NCI-H446 (cell line): ENCODE results near the gene FBXL13.
A peak's percentile ranks its signal among the peaks of the same experiment; 100 is the strongest.
"Not testable (repeated sequence)": the region's sequence is repeated elsewhere in the genome, so short reads cannot be mapped to it uniquely, and the experiment has no call there.

Source experiments
- DNase-seq, 2 experiments: peaks; one replicate each; lab custom pipeline; 2025; lab: John Stamatoyannopoulos, UW

The FBXL13 gene

DNA sequence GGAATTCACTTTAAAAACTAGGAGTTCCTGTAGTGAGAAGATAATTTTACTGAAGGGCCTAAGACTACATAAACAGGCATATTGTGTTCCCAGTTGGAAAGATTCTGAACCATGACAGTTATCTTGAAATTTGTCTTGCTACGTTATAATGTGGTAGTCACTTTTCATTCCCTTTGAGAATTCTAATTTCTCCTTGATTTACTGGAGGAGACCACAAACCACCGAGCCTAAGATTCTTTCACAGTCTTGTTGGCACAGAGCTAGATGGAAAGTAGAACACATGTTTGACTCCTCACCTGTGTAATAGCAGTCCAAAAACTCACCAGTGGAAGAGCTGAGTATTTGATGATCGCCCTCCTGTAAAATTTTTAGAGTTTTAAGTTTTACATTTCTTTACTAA, 5.2 kb upstream of the FBXL13 start:
- DNase-seq = no peak

DNA sequence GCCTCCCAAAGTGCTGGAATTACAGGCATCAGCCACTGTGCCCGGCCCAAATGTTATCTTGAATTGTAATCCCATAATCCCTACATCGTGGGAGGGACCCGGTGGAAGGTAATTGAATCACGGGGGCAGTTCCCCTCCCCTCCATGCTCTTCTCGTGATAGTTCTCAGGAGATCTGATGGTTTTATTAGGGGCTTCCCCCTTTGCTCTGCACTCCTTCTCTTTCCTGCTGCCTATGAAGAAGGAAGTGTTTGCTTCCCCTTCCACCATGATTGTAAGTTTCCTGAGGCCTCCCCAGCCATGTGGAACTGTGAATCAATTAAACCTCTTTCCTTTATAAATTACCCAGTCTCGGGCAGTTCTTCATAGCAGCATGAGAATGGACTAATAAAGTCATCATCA, 3.6 kb upstream of the FBXL13 start:
- DNase-seq = not testable (repeated sequence)

DNA sequence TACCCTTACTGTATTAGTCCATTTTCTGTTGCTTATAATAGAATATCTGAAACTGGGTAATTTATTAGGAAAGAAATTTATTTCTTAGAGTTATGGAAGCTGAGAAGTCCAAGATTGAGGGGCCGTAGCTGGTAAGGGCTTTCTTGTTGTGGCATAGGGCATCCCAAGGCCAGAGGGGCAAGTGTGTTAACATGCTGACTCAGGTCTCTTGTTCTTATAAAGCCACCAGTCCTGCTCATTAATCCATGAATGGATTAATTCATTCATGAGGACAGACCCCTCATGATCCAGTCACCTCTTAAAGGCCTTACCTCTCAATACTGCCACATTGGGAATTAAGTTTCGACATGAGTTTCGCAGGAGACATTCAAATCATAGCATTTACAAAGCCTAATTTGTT, 2.7 kb upstream of the FBXL13 start:
- no peak for DNase-seq

DNA sequence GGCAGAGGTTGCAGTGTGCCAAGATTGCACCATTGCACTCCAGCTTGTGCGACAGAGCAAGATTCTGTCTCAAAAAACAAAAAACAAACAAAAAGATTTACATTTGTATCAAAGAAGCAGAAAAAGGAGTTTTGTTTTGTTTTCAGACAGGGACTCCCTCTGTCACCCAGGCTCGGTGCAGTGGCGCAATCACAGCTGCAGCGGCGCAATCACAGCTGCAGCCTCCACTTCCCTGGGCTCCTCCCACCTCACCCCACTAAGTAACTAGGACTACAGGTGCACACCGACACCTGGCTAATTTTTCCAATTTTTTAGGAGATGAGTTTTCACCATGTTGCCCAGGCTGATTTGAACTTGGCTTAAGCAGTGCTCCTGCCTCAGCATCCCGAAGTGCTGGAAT, 2.2 kb upstream of the FBXL13 start:
- DNase-seq = no peak

DNA sequence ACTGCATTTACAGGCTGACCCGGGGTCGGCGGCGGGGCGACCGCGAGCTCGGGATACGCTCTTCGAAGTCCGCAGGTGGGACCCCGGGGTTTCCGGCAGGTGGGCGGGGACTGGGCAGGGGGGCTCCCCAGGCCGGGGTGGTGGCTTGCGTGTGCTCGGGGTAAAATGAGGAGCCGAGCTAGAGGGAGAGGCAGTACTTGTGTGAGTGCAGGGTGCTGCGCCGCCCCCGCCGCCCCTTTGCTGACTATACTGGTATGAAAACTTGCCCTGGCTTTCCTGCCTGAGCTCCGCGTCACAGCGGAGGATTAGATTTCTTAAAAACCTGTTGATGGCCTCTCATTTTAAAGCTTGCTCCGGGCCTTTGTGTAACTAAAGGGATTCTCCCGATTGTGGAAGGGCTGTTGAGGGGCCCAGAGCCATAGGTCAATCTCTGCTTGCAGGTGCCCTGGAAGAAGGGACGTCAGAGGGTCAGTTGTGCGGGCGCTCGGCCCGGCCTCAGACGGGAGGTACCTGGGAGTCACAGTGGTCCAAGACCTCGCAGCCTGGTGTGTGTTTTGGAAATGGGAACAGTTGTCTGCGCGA, 832 bp upstream of the FBXL13 start:
- no peak for DNase-seq

DNA sequence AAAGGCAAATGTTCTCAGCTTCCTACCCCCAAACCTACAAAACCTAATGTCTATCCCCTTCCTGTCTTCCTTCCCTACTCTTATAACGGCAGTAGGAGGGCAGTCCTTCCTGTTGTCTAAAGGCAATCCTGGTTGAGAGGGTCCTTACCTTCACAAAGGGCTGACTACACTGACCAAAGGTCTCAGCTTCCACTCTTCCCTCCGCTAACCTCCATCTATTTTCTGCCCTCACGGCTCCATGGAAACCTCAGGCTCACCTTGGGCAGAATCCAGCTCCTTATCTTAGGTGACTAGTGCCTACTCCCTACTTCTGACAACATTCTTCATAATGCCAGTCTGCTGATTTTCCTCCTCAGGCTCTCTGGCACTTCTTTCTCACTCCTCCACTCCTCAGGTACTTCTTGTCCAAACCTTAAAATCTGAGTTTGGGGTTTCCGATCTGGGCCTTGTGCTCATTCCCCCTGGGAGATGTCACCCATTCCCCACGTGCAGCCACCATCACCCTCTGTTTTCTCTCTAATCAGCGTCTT, 542 bp downstream of the FBXL13 start:
- DNase-seq = no peak

DNA sequence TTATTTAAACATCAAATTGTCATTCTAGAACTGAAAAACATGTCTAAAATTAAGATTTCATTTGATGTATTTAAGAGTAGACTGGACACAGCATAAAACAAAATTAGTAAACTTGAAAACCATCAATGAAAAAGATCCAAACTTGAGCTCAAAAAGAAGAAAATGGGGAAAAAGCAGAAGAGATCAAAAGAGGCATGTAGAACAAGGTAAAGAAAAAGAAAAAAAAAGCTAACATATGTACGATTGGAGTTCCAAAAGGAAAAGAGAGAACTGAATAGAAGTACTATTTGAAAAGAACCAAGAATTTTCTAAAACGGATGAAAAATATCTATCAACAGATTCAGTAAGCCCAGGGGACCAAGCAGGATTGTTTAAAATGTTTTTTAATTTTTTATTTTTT, 3.6 kb downstream of the FBXL13 start:
- no peak for DNase-seq

DNA sequence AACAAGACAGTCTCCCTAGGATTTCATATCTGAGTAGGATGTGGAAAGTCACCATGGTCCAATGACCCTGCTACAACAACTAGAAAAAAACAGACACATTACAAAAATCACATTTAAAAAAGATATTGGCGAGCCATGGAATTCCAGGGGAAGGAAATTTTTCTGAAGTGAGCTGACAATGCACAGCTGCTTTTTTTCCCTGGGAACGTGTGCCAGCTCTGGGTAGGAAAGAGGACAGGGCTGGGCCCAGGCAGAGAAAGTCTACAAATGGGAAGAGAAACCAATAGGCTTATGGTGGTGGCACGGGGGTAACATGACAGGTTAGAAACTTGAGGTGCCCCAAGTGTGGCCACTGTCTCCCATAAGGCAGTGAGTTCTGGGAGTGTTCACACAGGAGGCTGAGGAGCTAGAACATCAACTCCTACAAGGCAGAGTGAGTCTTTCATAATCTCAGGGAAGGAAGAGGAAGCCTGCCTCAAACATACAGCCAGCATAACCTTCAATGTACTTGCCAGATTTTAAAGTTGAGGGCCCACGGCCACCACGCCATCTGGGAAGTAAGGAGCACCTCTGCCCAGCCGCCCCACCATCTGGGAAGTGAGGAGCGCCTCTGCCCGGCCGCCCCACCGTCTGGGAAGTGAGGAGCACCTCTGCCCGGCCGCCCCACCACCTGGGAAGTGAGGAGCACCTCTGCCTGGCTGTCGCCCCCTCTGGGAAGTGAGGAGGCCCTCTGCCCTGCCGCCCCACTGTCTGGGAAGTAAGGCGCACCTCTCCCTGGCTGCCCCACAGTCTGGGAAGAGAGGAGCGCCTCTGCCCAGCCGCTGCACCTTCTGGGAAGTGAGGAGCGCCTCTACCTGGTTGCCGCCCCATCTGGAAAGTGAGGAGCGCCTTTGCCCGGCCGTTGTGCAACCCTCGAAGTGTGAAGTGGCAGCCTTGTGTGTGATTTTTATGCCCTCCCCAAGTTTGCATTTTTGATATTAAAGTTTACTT, 5.9 kb downstream of the FBXL13 start:
- no peak for DNase-seq

DNA sequence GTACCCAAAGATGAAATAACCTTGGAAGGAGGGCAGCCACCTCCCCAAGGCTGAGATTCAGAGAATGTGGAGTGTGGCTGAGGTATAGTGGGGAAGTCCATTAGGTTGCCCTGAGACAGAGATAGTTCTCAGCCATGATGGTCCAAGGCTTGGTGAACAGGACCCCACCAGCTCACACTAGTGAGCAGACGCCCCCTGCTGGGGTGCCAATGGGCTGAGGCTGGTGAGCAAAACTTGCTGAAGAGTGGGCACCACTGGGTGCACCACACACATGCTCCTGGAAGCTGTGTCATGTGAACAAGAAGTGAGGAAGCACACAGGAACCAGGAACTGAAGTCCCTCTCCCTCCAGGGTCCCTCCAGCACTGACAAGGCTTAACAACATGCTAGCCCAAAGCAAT, 8.9 kb downstream of the FBXL13 start:
- DNase-seq = peak in 1 of 2 experiments; percentile 59

DNA sequence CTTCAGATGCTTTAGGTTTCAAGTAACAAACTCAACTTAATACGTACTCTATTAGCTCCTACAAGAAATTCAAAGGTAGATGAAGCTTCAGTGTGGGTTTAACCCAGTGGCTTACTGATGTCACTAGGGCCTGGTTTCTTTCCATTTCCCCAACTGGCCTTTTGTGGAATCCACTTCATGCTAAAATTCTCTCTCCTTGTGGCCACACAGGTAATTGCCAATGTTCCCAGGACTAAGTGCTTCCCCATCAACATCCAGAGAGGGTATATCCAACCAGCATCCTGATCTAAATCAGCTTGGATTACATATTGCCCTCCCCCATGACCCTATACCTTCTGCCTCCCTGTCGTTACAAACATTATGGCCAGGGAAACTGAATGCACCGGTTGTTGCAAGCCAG, 10.7 kb downstream of the FBXL13 start:
- no peak for DNase-seq

DNA sequence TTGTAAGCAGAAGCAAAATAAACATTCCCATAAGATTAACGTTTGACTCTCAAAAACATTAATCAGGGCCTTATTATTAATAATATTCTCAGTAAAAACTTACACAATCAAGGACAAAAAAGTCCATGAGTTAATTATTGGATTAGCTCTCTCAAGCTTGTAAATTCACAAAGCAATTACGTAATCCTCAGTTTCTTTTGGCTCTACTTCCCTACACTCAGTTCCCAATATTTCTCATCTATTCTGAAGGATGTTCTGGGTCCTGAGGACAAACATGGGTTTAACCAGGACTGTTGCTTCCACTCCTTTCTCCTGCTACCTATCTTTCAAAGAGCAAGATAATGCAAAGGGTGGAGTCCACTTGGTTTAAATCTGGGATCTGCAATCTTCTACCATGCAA, 15.1 kb downstream of the FBXL13 start:
- DNase-seq = no peak

DNA sequence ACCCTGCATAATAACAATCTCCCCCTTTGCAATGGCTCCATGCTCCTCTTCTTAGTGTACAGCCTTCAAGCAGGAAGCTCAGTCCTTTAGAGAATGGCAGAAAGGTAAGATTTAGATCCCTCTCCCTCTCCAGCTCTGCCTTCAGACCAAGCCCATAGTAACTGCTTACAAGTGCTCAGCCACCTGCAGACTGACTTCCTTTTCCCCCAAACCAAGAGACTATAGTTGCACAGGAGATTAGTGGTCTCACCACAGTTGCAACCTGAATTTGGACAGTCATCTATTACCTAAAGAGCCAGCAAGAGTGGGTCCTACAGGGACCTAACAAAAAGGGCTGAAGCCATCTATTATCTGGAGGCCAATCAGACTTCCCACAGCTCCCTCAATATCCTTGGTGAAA, 16.5 kb downstream of the FBXL13 start:
- DNase-seq = no peak

DNA sequence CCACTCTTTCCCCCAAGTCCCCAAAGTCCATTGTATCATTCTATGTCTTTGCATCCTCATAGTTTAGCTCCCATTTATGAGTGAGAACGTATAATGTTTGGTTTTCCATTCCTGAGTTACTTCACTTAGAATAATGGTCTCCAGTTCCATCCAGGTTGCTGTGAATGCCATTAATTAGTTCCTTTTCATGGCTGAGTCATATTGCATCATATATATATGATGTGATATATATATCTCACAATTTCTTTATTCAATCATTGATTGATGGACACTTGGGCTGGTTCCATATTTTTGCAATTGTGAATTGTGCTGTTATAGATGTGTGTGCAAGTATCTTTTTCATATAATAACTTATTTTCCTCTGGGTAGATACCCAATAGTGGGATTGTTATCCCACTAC, 18.6 kb downstream of the FBXL13 start:
- DNase-seq = not testable (repeated sequence)

DNA sequence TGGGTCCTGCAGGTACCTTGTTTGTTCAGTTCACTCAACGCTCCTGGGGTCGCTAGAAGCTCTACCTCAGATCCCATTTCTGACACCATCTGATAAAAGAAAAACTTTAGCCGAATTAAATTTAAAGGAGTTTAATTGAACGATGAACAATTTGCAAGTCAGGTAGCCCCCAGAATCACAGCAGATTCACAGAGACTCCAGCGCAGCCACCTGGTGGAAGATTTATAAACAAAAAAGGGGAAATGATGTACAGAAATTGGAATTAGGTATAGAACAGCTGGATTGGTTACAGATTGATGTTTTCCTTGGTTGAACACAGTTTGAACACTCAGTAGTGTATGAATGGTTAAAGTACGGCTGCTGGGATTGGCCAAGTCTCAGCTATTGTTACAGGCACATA, 23.1 kb downstream of the FBXL13 start:
- DNase-seq = no peak

DNA sequence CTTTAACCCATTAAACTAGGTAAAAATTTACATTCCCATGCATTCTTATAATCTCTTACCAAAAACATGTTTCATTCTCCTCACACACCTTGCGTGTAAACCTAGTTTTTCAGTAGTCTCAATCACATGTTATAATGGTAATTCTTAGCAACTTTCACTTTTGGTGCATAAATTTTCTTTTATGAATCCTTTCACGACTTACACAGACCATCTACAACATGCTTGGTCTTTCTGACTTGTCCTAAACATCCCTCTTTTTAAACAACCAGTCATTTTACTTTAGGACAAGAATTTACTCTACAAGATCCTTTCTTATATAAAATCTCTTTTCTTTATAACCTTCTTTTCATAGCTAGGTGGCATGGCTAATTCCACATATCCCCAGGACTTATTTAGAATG, 25.8 kb downstream of the FBXL13 start:
- no peak for DNase-seq

DNA sequence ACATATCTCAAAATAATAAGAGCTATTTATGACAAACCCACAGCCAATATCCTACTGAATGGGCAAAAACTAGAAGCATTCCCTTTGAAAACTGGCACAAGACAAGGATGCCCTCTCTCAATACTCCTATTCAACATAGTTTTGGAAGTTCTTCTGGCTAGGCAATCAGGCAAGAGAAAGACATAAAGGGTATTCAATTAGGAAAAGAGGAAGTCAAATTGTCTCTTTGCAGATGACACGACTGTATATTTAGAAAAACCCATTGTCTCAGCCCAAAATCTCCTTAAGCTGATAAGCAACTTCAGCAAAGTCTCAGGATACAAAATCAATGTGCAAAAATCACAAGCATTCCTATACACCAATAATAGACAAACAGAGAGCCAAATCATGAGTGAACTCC, 32.8 kb downstream of the FBXL13 start:
- not testable (repeated sequence) for DNase-seq

DNA sequence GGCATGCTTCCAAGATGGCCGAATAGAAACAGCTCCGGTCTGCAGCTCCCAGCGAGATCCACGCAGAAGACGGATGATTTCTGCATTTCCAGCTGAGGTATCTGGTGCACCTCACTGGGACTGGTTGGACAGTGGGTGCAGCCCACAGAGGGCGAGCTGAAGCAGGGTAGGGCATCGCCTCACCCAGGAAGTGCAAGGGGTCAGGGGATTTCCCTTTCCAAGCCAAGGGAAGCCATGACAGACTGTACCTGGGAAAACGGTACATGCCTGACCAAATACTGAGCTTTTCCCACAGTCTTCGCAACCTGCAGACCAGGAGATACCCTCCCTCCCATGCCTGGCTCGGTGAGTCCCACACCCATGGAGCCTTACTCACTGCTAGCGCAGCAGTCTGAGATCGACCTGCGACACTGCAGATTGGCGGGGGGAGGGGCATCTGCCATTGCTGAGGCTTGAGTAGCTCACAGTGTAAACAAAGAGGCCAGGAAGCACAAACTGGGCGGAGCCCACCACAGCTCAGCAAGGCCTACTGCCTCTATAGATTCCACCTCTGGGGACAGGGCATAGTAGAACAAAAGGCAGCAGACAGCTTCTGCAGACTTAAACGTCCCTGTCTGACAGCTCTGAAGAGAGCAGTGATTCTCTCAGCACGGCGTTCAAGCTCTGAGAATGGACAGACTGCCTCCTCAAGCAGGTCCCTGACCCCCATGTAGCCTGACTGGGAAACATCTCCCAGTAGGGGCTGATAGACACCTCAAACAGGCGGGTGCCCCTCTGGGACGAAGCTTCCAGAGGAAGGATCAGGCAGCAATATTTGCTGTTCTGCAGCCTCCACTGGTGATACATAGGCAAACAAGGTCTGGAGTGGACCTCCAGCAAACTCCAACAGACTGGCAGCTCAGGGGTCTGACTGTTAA, 36.5 kb downstream of the FBXL13 start:
- not testable (repeated sequence) for DNase-seq

DNA sequence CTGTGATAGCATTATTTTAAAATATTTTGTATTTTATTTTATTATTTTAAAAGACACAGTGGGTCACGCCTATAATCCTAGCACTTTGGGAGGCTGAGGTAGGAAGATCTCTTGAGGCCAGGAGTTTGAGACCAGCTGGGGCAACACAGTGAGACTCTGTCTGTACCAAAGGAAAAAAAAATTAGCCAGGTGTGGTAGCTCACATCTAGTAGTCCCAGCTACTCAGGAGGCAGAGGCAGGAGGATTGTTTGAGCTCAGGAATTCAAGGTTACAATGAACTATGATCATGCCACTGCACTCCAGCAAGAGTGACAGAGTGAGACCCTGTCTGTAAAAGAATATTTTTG, 37.1 kb downstream of the FBXL13 start:
- DNase-seq = no peak

DNA sequence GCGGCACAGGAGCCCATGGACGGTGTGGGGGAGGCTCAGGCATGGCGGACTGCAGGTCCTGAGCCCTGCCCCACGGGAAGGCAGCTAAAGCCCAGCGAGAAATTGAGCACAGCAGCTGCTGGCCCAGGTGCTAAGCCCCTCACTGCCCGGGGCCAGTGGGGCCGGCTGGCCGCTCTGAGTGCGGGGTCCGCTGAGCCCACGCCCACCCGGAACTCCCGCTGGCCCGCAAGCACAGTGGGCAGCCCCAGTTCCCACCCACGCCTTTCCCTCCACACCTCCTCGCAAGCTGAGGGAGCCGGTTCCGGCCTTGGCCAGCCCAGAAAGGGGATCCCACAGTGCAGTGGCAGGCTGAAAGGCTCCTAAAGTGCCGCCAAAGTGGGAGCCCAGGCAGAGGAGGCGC, 40.3 kb downstream of the FBXL13 start:
- DNase-seq = not testable (repeated sequence)

DNA sequence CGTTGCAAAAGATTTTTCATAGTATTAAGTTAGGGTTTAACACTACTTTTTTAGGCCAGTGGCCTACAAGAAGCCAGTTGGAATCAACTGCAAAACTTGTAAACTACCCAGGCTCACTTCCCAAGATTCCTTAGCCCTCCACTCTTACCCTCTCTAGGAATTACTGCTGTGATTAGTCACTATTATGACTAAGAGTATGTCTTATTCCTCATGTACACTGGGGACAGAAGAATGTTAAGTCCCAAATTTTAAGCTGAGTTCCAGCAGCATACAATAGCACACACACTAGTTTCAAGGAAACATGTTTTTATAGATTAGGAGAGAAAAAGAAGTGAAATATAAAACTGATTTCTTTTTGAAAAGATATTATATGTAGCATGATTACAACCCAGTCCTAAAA, 42.8 kb downstream of the FBXL13 start:
- DNase-seq = no peak

DNA sequence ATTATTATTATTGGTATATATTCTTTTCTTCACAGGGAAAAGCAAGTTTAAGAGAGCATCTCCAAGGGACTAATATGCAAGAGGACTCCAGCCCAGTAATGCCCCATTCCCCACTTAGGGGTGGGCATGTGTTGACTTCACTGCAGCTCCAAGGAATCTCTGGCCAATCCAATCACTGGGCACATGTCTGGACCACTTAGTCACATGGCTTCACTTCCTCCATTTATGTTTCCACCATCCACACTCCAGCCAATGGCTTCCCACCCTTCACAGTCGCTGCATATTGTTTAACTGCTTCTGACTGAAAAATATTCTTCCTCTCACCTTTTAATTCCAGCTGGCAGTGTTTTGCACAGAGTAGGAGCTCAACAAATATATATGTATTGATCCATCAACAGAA, 43.6 kb downstream of the FBXL13 start:
- no peak for DNase-seq

DNA sequence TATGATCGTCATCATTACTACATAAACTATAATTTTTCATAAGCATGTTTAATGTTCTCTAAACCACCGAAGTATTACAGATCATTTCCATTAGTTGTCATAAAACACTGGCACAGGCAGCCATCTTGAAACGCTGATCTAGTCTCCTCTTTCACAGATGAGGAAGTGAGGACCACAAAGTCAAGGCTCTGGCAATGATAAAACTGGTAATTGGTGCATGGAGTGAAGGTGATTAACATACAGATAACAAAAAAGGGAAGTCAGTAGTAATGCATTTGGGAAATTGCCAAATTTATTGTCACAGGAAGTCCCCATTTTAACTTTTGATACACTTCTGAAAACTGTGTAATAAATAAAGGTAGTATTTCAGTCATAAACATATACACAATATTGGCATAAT, 49.3 kb downstream of the FBXL13 start:
- no peak for DNase-seq
